GM12801 (cell line): ENCODE results near the gene OR5B3.

Experiments used
- CTCF ChIP-seq: IDR thresholded peaks from one replicate; pipeline ENCODE4 v1.5.1; 2011; ENCODE audit warnings: control low read depth; ENCODE audit not compliant: insufficient read length; ENCODE audit errors: extremely low read depth

Gene OR5B3

GRCh38 chr11:58429273-58429672 lies 22.6 kb upstream of the OR5B3 start:
- TF ChIP-seq CTCF: no peak

GRCh38 chr11:58428021-58428420 lies 21.3 kb upstream of the OR5B3 start, which contains the start of gene OR5B2:
OR5B2 (minus strand) TSS chr11:58428121; CDS start chr11:58423261, 4,860 bp downstream.
- TF ChIP-seq CTCF: no peak

GRCh38 chr11:58395581-58395980 lies 11.1 kb downstream of the OR5B3 start:
- TF ChIP-seq CTCF: no peak

- TF ChIP-seq CTCF: no peak
These were observed 12.5 kb downstream of the OR5B3 start for GRCh38 chr11:58394195-58394594.

GRCh38 chr11:58392746-58393145 lies 13.9 kb downstream of the OR5B3 start:
- no peak for TF ChIP-seq CTCF

- no peak for TF ChIP-seq CTCF
These were observed 14.8 kb downstream of the OR5B3 start for GRCh38 chr11:58391879-58392278.

- no peak for TF ChIP-seq CTCF
These were observed 16.1 kb downstream of the OR5B3 start for GRCh38 chr11:58390551-58391063.
